Small intestine (tissue), 7 donors: ENCODE results near the gene C10orf67. TPM values are rescaled to one million over a fixed set of nuclear protein-coding genes. Genes with fewer than 3 reads are reported as not detected.
"Not testable (repeated sequence)": the region's sequence is repeated elsewhere in the genome, so short reads cannot be mapped to it uniquely, and the experiment has no call there.

ENCODE experiments used
- DNase-seq, 2 donors: peaks; one replicate each; pipeline versions ENCODE4 v3.0.0 to v3.0.0-alpha.2; 2013
- FAIRE-seq: peaks from 2 replicates; lab custom pipeline; 2012; peaks lifted over from hg19 to GRCh38; lab: Jason Lieb, UNC
- H3K27ac ChIP-seq, 3 donors: one replicate each; pipeline ENCODE4 v1.5.1; 2013; ENCODE audit warnings: low read length in 2 of 3, mild to moderate bottlenecking in 2 of 3, control low read depth in 1 of 3, inconsistent platforms in 1 of 3, low read depth in 1 of 3, moderate library complexity in 1 of 3
- H3K27me3 ChIP-seq, 3 donors: one replicate each; pipeline ENCODE4 v1.6.1; 2013; ENCODE audit warnings: low read length in 3 of 3, inconsistent platforms in 1 of 3; ENCODE audit not compliant: control insufficient read depth in 3 of 3, insufficient read depth in 3 of 3
- H3K36me3 ChIP-seq, 3 donors: one replicate each; pipeline ENCODE4 v1.6.1; 2013; ENCODE audit warnings: low read length in 3 of 3, inconsistent platforms in 1 of 3, low read depth in 1 of 3, mild to moderate bottlenecking in 1 of 3, moderate library complexity in 1 of 3; ENCODE audit not compliant: control insufficient read depth in 3 of 3, insufficient read depth in 2 of 3
- H3K4me1 ChIP-seq, 3 donors: one replicate each; pipeline ENCODE4 v1.6.1; 2013; ENCODE audit warnings: low read length in 2 of 3, inconsistent platforms in 1 of 3, low read depth in 1 of 3, mild to moderate bottlenecking in 1 of 3, moderate library complexity in 1 of 3; ENCODE audit not compliant: control insufficient read depth in 3 of 3, insufficient read depth in 2 of 3
- H3K4me3 ChIP-seq, 3 donors: one replicate each; pipeline ENCODE4 v1.5.1; 2013; ENCODE audit warnings: low read length in 3 of 3, control low read depth in 1 of 3, inconsistent platforms in 1 of 3, low read depth in 1 of 3, mild to moderate bottlenecking in 1 of 3, moderate library complexity in 1 of 3
- H3K9me3 ChIP-seq, 2 donors: one replicate each; pipeline ENCODE4 v1.6.1; 2013; ENCODE audit warnings: low read depth in 1 of 2, low read length in 1 of 2; ENCODE audit not compliant: control insufficient read depth in 2 of 2, insufficient read depth in 1 of 2
- WGBS, 3 donors: extraction: QIAGEN DNeasy Blood & Tissue Kit; methylation state at CpG; one replicate each; pipeline ENCODE4 v1.1.7; 2013; 5-methylcytosine and 5-hydroxymethylcytosine counted together
- polyA plus RNA-seq, 4 donors: library from polyadenylated mRNA; stranded (reverse) in 3 of 4; unstranded in 1 of 4; fragments of 200-250 nt in 3 of 4; fragments of 120-200 nt in 1 of 4; gene quantifications; one replicate each; pipeline versions ENCODE4 v1.2.1 to v1.2.3, GENCODE V29; 2013
- donor health status: healthy with polysubstance abuse.
- donor health status: control.
- donor health status: control.
- donor health status: Bipolar disorder and iron deficiency.
- donor health status: healthy.

C10orf67 gene
- polyA plus RNA-seq, 4 donors = 0.07 to 0.10 TPM; not detected in 2

- DNase-seq (no peak), FAIRE-seq (no peak)
- Histone ChIP-seq H3K4me3 (no peak overlapping the region), H3K27me3 (no peaks in the 10 kb centered on the region), H3K9me3 (no peaks in the 10 kb centered on the region), H3K36me3 (no peaks in the 10 kb centered on the region), H3K4me1 (no peaks in the 10 kb centered on the region), H3K27ac (no peak overlapping the region)
- WGBS, 3 donors = 78 to 84% (median 83%) methylated on average over 1 of the region's 1 CpG
Measured at GRCh38 chr10:23311034-23311433, 33.6 kb downstream of the C10orf67 start.

DNA sequence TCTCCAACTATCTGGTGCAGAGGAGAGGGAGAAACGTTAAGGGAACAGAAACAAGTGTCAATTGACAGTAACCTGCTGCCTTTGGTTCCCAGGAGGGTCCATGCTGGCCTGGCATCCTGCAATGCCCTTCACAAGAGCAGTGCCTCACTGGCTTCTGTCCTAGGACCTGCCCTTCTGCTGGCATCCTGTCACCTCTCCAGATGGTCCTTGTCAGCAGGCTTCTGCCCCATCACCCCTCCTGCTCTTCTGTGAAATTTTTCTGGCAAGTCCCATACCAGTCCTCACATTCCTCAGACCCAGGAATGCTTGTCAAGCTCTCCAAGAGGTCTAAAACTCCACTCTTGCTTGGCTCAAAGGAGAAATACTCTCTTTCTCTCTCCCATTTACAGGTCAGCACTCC, 34.2 kb downstream of the C10orf67 start:
- no peak overlapping the region for H3K27ac ChIP-seq
- H3K9me3 ChIP-seq = no peaks in the 10 kb centered on the region
- no peaks in the 10 kb centered on the region for H3K36me3 ChIP-seq
- FAIRE-seq (no peak), DNase-seq (no peak)
- no peak overlapping the region for H3K4me3 ChIP-seq
- WGBS, 3 donors = 12 to 38% (median 21%) methylated on average over 1 of the region's 1 CpG
- H3K4me1 ChIP-seq = no peaks in the 10 kb centered on the region
- H3K27me3 ChIP-seq = no peaks in the 10 kb centered on the region

DNA sequence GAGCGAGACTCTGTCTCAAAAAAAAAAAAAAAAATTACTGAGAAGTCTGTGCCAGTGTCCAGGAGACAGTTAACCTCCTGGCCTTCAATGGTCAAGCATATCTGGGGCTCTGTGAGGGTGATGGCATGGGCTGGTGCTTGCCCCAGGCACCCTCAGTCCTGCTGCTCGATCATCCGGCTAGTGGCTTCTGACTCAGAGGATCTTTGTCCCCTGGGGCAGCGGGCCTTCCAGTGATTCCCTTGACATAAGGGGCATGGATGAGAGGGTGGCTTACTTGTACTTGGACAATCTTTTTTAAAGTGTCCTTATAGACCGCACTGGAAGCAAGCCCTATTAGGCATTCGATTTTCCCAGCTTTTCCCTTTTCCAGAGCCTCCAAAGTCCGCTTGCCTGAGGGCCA, 44.6 kb downstream of the C10orf67 start:
- not testable (repeated sequence) for H3K27me3 ChIP-seq, H3K4me1 ChIP-seq, H3K4me3 ChIP-seq, H3K9me3 ChIP-seq, H3K36me3 ChIP-seq, H3K27ac ChIP-seq, DNase-seq, FAIRE-seq
- 75 to 86% (median 82%) methylated on average over 7 of the region's 7 CpGs for WGBS, 3 donors

DNA sequence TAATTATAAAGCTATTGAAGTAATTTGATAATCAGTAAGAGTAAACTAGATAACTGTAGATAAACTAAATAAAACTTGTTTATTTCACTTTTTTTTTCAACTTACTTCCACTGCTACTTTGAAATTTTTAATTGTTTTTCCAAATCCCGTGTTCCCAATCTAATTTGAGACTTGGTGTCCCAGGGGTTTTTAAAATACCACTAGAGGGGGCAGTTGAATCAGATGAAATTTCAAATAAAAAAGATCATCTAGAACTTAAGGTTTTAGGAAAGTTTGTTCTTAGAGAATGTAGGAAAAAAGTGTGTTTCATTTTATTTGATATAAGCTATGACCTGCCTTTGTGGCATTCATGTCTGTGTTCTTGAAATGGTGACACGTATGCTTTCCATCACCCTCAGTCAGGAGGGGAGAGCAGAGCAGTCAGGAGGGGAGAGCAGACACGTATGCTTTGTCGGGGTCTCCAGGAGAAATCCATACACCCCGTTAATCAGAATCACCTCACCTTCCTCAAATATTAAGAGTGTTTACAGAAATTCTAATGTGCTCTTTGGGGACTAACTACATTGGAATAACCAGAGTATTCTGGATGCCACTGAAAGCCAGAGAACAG, 49.9 kb downstream of the C10orf67 start:
- no peaks in the 10 kb centered on the region for H3K36me3 ChIP-seq
- 54 to 61% (median 56%) methylated on average over 5 of the region's 5 CpGs for WGBS, 3 donors
- no peak for FAIRE-seq

GRCh38 chr10:23293973-23294590, 50.5 kb downstream of the C10orf67 start:
- DNase-seq (no peak), FAIRE-seq (no peak)
- H3K4me1 ChIP-seq = no peaks in the 10 kb centered on the region
- peaks cover 0 to 6% (median 3%) of the 10 kb centered on the region in 3 donors for H3K27me3 ChIP-seq
- H3K27ac ChIP-seq = no peak overlapping the region
- H3K36me3 ChIP-seq = no peaks in the 10 kb centered on the region
- 57 to 61% (median 60%) methylated on average over 4 of the region's 4 CpGs for WGBS, 3 donors
- H3K4me3 ChIP-seq = no peak overlapping the region
- no peaks in the 10 kb centered on the region for H3K9me3 ChIP-seq

More for the DNA sequence above, 49.9 kb downstream of the C10orf67 start:
- no peak overlapping the region for H3K4me3 ChIP-seq
- H3K4me1 ChIP-seq = no peaks in the 10 kb centered on the region
- H3K9me3 ChIP-seq = no peaks in the 10 kb centered on the region
- no peak overlapping the region for H3K27ac ChIP-seq
- H3K27me3 ChIP-seq = peaks cover 0 to 6% (median 3%) of the 10 kb centered on the region in 3 donors
- DNase-seq = no peak

- Histone ChIP-seq H3K4me3 (no peak overlapping the region), H3K27ac (no peak overlapping the region), H3K27me3 (peaks cover 0 to 6% (median 3%) of the 10 kb centered on the region in 3 donors), H3K9me3 (no peaks in the 10 kb centered on the region), H3K4me1 (no peaks in the 10 kb centered on the region), H3K36me3 (no peaks in the 10 kb centered on the region)
- FAIRE-seq (no peak), DNase-seq (peak; percentile 33 to 41)
- 13 to 16% (median 13%) methylated on average over 7 of the region's 7 CpGs for WGBS, 3 donors
Measured at GRCh38 chr10:23293145-23293724, 51.4 kb downstream of the C10orf67 start.

GRCh38 chr10:23291551-23292334, 52.9 kb downstream of the C10orf67 start:
- no peak for FAIRE-seq
- H3K27me3 ChIP-seq = peaks cover 0 to 6% (median 3%) of the 10 kb centered on the region in 3 donors
- no peaks in the 10 kb centered on the region for H3K9me3 ChIP-seq
- WGBS, 3 donors = 59 to 67% (median 61%) methylated on average over 13 of the region's 13 CpGs
- H3K27ac ChIP-seq = no peak overlapping the region
- H3K36me3 ChIP-seq = no peaks in the 10 kb centered on the region
- H3K4me3 ChIP-seq = no peak overlapping the region
- no peak for DNase-seq
- H3K4me1 ChIP-seq = no peaks in the 10 kb centered on the region

DNA sequence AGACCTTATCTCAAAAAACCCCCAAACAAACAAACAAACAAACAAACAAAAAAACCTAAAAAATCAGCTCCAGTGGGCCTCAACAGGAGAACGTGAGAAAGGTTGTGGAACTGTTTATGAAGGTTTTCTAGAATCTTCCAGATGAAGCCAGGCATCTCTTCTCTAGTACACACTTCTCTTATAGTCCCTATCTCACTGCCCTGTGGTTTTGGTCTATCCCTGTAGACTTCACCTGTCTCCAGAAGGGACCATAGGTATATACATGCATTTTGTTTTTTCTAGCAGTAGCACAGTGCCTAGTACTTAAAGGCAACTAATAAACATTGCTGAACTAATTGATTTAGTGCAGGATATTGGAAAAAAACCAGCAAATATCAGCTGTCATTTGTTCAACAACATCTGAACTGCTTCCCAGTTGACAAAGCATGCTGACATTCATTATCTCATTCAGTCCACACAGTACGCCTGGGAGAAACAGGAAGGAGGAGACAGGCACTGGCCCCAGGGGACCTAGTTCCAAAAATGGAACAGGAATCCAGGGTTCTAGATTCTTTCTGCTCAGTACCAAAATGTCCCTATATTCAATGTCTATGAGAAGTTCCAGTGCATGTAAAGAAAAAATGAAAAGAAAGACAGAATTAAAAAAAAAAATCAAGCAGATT, 59.8 kb downstream of the C10orf67 start:
- no peaks in the 10 kb centered on the region for H3K4me1 ChIP-seq
- FAIRE-seq = no peak
- no peak overlapping the region for H3K4me3 ChIP-seq
- H3K36me3 ChIP-seq = no peaks in the 10 kb centered on the region
- DNase-seq = no peak
- H3K9me3 ChIP-seq = no peaks in the 10 kb centered on the region
- no peak overlapping the region for H3K27ac ChIP-seq
- H3K27me3 ChIP-seq = peaks cover 0 to 3% (median 3%) of the 10 kb centered on the region in 3 donors
- 49 to 52% (median 50%) methylated on average over 2 of the region's 2 CpGs for WGBS, 3 donors
